BJ (cell line): ENCODE data around the gene SIGLEC8. TPM values are rescaled to one million over a fixed set of nuclear protein-coding genes. Genes with fewer than 3 reads are reported as not detected.

Source experiments
- CTCF ChIA-PET: fragments of 350-600 bp; formaldehyde crosslinking; extraction: SDS; loops from one replicate; lab custom pipeline; 2021; ENCODE audit warnings: antibody characterized with exemption, inconsistent platforms; lab: Yijun Ruan, JAX
- POLR2A ChIA-PET: fragments of 300-600 bp; sonication (Branson Sonifier 250); formaldehyde crosslinking; extraction: SDS; loops from one replicate; lab custom pipeline; 2021; ENCODE audit warnings: antibody characterized with exemption; lab: Charles Lee
- DNase-seq: peaks from one replicate; pipeline ENCODE4 v3.0.0-alpha.2; 2011; ENCODE audit warnings: low read depth
- H3K27me3 ChIP-seq: 2 replicates; pipeline ENCODE4 v1.6.0; 2011; ENCODE audit warnings: low read length; ENCODE audit not compliant: control insufficient read depth, insufficient read depth
- H3K36me3 ChIP-seq: 2 replicates; pipeline ENCODE4 v1.5.1; 2011; ENCODE audit warnings: low read length; ENCODE audit not compliant: control insufficient read depth, insufficient read depth
- H3K4me3 ChIP-seq: 2 replicates; pipeline ENCODE4 v1.5.1; 2011; ENCODE audit warnings: low read depth, mild to moderate bottlenecking, control low read depth, low read length
- polyA plus RNA-seq: library from polyadenylated mRNA; depleted of rRNA; stranded (reverse); fragments of >200 nt; gene quantifications from 2 replicates; pipeline ENCODE4 v1.2.3, GENCODE V29; 2011
- TF ChIP-seq, protein P1 (sequence below): IDR thresholded peaks from 2 replicates; pipeline ENCODE4 v1.5.1; 2011; ENCODE audit warnings: low read depth, mild to moderate bottlenecking, control low read depth, inconsistent platforms, low read length, moderate library complexity; ENCODE audit not compliant: insufficient read depth

The SIGLEC8 gene
- polyA plus RNA-seq, 1 experiment = not detected

DNA sequence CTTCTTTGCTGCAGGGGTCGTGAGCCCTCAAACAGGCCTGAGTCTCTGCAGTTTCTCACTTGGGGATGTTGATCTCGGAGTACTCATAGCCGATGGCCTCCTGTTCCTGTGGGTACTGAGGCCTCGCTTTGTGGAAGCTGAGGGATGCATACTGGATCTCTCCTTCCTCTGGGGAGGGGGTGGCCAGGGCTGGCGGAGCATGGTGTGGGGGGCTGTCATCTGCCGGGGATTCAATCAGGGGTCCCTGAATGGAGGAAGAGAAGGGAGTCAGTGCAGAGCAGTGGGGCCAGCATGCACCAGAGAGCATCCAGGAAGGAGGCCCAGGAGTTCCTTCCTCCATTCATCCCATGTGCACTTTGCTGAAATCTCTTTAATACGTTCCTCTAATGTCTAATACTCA lies 33.3 kb upstream of the SIGLEC8 start:
- no peak for DNase-seq
- Histone ChIP-seq H3K4me3 (no peak overlapping the region), H3K36me3 (no peaks in the 10 kb centered on the region), H3K27me3 (no peaks in the 10 kb centered on the region)
- ChIA-PET CTCF (no interaction called here), POLR2A (no interaction called here)
- TF ChIP-seq, protein P1, sequence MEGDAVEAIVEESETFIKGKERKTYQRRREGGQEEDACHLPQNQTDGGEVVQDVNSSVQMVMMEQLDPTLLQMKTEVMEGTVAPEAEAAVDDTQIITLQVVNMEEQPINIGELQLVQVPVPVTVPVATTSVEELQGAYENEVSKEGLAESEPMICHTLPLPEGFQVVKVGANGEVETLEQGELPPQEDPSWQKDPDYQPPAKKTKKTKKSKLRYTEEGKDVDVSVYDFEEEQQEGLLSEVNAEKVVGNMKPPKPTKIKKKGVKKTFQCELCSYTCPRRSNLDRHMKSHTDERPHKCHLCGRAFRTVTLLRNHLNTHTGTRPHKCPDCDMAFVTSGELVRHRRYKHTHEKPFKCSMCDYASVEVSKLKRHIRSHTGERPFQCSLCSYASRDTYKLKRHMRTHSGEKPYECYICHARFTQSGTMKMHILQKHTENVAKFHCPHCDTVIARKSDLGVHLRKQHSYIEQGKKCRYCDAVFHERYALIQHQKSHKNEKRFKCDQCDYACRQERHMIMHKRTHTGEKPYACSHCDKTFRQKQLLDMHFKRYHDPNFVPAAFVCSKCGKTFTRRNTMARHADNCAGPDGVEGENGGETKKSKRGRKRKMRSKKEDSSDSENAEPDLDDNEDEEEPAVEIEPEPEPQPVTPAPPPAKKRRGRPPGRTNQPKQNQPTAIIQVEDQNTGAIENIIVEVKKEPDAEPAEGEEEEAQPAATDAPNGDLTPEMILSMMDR = no peak

GRCh38 chr19:51490676-51491075 lies 32.4 kb upstream of the SIGLEC8 start:
- TF ChIP-seq, protein P1 = no peak
- H3K36me3 ChIP-seq = no peaks in the 10 kb centered on the region
- CTCF ChIA-PET = interaction anchor here (0.8 kb wide), 1 partner anchor 18 kb away, joined by 3 read pairs; no protein-coding TSS in a partner anchor
- H3K4me3 ChIP-seq = no peak overlapping the region
- DNase-seq = no peak
- POLR2A ChIA-PET = no interaction called here
- H3K27me3 ChIP-seq = no peaks in the 10 kb centered on the region

- no peak for DNase-seq
- TF ChIP-seq, protein P1 = no peak
- H3K27me3 ChIP-seq = no peaks in the 10 kb centered on the region
- no peaks in the 10 kb centered on the region for H3K36me3 ChIP-seq
- POLR2A ChIA-PET = no interaction called here
- no peak overlapping the region for H3K4me3 ChIP-seq
- CTCF ChIA-PET = interaction anchor here (1.1 kb wide), 1 partner anchor 289 kb away, joined by 4 read pairs; no protein-coding TSS in a partner anchor
Observed at GRCh38 chr19:51489113-51489512, 30.9 kb upstream of the SIGLEC8 start.

GRCh38 chr19:51488491-51488890 lies 30.2 kb upstream of the SIGLEC8 start:
- H3K27me3 ChIP-seq = no peaks in the 10 kb centered on the region
- POLR2A ChIA-PET = no interaction called here
- no peaks in the 10 kb centered on the region for H3K36me3 ChIP-seq
- no peak overlapping the region for H3K4me3 ChIP-seq
- CTCF ChIA-PET = interaction anchor here (1.1 kb wide), 1 partner anchor 290 kb away, joined by 4 read pairs; no protein-coding TSS in a partner anchor
- TF ChIP-seq, protein P1 = no peak
- DNase-seq = no peak

- ChIA-PET POLR2A (no interaction called here), CTCF (interaction anchor here (1.2 kb wide), 1 partner anchor 13 kb away, joined by 3 read pairs; no protein-coding TSS in a partner anchor)
- no peaks in the 10 kb centered on the region for H3K27me3 ChIP-seq
- H3K36me3 ChIP-seq = no peaks in the 10 kb centered on the region
- no peak for DNase-seq
- H3K4me3 ChIP-seq = no peak overlapping the region
- TF ChIP-seq, protein P1 = no peak
Observed at GRCh38 chr19:51485960-51486660, 27.9 kb upstream of the SIGLEC8 start.
